ENCODE measurements around the gene FOXO3. TPM values are rescaled to one million over a fixed set of nuclear protein-coding genes. Genes with fewer than 3 reads are reported as not detected.

The FOXO3 gene
- total RNA-seq, 1 donor from 2014 or later = 16.8 TPM

DNA sequence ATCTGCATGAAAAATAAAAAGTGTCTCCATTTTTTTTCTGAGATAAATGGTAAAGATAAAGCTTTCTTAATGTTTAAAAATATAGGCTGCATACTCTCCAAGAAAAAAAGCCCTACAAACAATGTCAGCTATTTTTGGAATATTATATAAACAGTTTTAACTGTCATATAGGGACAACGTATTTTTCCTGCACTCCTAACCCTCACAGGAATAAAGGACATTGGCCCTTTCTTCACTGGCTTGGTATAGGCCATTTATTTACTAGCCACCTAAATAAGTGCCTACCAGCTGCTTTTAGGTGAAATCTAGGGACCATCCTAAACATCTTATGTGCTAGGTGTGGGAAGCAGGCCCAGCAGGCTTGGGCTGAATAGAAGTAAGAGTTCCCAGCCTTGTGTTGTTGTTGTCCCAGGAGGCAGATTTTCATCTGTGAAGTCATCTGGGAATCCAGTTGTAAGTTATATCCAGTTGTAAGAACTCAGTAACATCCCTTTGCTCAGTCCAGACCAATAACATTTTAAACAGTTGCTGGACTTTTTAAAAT is 21.3 kb downstream of the FOXO3 start:
- no peak for TF ChIP-seq CTCF (conservative IDR thresholded peaks at IDR 0.05; ENCODE audit: low read depth, low read length)
- H3K4me3 ChIP-seq (ENCODE audit: low read depth, low read length) = no peak overlapping the region

GRCh38 chr6:108582618-108583017 is 21.9 kb downstream of the FOXO3 start:
- TF ChIP-seq CTCF (conservative IDR thresholded peaks at IDR 0.05; ENCODE audit: low read depth, low read length) = no peak
- no peak for DNase-seq (ENCODE audit: low read depth)
- H3K4me3 ChIP-seq (ENCODE audit: low read depth, low read length) = no peak overlapping the region

More for the DNA sequence above, 21.3 kb downstream of the FOXO3 start:
- DNase-seq (ENCODE audit: low read depth) = no peak

DNA sequence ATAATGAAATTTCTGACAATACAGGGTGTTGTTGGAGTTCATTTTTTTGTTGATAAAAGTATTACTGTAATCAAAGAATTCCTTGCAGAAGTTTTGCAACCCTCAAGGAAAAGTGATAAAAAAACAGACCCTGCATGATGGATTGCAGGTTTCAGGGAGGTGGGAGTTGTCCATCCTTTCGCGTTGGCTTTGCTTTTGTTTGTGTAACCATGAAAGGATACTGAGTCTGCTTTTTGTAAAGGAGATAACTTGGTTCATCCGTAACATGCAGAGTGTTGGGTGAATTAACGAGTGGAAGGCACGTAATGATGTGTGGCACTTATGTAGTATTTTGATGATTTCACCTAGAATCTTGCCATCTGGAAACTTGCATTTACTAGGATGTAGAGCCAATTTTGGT is 23.6 kb downstream of the FOXO3 start:
- no peak for DNase-seq (ENCODE audit: low read depth)
- TF ChIP-seq CTCF (conservative IDR thresholded peaks at IDR 0.05; ENCODE audit: low read depth, low read length) = no peak
- H3K4me3 ChIP-seq (ENCODE audit: low read depth, low read length) = no peak overlapping the region

DNA sequence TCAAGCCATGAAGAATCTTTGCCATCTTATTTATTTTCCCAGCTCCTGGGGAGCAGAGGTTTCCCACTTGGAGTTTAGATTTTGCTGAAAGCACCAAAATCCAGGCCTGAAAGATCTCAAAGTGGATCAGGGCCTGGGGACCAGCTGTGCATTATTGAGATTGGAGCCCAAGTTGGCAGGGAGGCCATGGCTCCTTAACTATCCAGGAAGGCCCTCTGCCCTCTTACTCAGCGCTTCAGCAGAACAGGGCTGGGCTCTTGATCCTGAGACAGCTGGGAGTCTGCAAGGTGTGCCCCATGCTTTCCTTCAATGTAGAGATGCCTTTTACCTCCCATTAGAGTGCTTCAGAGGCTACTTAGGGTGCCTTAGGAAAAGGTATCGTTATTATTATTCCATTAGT is 24.6 kb downstream of the FOXO3 start:
- H3K4me3 ChIP-seq (ENCODE audit: low read depth, low read length) = no peak overlapping the region
- DNase-seq (ENCODE audit: low read depth) = no peak
- no peak for TF ChIP-seq CTCF (conservative IDR thresholded peaks at IDR 0.05; ENCODE audit: low read depth, low read length)

DNA sequence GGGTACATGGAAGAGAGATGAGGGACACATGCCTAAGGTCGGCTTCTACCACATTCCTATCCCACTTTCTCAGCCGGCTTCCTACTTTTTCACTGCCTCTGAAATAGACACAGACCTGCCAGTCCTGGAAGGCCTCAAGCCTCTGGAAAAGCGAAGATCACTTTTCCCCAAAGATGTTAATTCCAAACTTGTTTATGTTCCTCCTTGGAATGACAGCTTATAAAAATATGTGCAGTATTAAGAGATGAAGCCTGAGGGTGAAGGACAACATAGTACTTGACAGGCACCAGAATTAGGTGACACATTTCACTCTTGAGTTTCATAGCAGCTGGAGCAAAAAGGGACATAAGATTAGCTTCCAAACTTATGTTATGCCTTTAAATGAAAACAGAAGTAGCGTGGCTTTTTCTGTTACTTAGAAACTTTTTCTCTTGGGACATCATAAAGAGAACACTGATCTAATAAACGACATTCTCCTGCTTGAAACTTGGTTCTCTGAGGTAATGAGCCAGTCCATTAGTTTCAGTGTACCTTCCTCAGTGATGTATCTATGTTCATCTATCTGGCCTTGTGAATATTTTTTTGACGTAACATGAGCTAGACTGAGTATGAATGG is 25.3 kb downstream of the FOXO3 start:
- DNase-seq (ENCODE audit: low read depth) = no peak
- H3K4me3 ChIP-seq (ENCODE audit: low read depth, low read length) = no peak overlapping the region
- no peak for TF ChIP-seq CTCF (conservative IDR thresholded peaks at IDR 0.05; ENCODE audit: low read depth, low read length)

GRCh38 chr6:108587258-108588059 is 26.7 kb downstream of the FOXO3 start:
- DNase-seq (ENCODE audit: low read depth) = no peak
- no peak for TF ChIP-seq CTCF (conservative IDR thresholded peaks at IDR 0.05; ENCODE audit: low read depth, low read length)

More at GRCh38 chr6:108587258-108588059, 26.7 kb downstream of the FOXO3 start:
- H3K4me3 ChIP-seq (ENCODE audit: low read depth, low read length) = no peak overlapping the region
